ENCODE measurements around the gene EPAS1. TPM values are rescaled to one million over a fixed set of nuclear protein-coding genes. Genes with fewer than 3 reads are reported as not detected.

The EPAS1 gene
- total RNA-seq (2014; rRNA removed; shearing (Covaris generic)), result 22.0 and 23.7 TPM in 2 replicates

DNA sequence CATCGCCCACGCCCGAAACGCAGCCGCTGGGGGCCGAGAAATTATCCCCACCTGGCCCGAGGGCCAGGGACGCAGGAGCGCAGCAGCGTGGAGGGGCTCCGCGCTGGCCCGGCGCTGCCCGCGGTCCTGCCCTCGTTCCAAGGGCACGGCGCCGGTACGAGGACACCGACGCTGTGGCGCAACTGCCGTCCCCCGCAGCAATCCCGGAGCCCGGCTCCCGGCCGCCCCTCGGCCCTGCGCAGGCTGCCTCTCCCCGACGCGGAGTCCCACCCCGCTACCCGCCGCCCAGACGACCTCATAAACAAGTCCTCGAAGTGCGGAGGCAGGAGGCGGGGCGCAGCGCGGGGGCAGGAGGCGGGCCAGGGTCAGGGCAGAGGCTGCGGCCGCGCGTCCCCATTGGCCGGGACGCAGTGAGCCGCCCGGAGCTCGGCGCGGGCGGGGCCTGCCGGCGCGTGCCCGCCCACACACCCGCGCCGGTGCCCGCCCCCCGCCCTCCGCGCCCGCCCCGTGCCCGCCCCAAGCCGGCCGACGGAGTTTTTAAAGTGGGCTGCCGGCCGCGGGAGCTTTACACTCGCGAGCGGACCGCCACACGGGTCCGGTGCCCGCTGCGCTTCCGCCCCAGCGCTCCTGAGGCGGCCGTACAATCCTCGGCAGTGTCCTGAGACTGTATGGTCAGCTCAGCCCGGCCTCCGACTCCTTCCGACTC is at the start of gene EPAS1:
TSS of gene EPAS1 (plus strand) at position 568 of the 706 bp plus-strand sequence. CDS start 505 bp downstream, outside the sequence.
- DNase-seq (ENCODE audit: low read depth), result peak; percentile 76

DNA sequence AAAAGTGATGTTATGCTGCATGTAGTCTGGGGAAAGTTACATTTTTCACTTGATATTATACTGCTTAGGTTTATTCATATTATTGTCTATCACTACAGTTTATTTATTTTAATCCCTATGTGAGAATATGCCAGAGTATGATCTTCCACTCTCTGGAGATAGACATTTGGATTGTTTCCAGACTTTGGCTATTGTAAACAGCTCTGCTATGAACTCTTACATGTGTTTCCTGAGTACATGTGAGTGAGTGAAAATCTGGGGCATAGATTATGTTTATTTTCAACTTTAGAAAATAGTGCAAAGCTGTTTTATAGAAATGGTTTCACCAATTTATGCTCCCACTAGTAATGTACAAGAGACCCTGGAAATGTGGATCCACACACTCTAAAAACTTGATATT is 49.0 kb upstream of the EPAS1 start:
- DNase-seq (ENCODE audit: low read depth), result no peak

DNA sequence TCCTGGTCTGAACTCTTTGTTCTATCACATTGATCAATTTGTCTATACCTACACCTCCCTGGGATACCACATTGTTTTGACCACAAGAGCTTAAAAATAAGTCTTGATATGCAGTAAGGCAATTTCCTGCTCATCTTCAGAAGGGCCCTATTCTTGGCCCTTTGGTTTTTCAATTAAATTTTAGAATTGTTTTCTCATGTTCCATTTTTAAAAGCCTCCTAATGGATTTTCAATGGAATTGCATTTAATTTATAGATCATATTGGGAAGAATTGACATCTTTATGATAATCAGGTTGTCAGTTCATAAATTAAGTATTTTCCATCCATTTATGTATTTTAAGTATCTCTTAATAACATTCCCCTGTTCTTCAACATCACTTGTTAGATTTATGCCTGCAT is 47.6 kb upstream of the EPAS1 start:
- no peak for DNase-seq (ENCODE audit: low read depth)

DNA sequence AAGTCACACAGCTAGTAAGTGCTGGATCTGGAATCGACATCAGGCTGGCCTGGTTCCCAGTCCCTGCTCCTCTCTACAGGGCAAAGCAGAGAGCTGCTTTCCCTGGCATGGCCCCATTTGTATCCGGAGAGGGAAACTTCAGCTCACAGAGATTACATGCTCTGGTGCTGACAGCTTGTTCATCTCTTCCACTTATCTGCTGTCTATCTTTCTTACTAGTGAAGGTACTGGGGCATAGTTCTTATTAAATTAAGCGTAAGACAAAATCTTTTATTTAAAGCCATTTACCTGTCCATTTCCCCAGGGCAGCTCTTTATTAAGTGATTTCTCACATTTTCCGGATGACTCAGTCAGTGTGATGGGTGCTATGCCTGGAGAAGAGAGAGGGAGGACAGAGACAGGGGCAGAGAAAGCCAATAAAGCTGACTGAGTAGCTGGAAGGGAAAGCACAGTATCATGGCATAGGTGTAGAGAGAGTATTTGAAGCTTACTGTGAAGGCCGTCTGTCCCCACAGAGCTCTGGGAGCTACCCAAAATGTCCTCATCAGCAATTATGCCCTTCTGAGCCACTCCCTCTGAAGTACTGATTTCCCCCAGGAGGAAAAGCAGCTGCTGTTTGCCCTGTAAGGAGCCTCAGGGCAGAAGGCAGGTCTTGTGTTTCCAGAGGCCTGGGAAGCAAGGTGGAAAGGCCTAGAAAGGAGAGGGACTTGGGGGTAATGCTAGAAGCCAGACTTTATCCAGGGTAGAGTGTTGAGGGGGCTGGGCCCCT is 44.1 kb upstream of the EPAS1 start:
- DNase-seq (ENCODE audit: low read depth), result peak; percentile 82

DNA sequence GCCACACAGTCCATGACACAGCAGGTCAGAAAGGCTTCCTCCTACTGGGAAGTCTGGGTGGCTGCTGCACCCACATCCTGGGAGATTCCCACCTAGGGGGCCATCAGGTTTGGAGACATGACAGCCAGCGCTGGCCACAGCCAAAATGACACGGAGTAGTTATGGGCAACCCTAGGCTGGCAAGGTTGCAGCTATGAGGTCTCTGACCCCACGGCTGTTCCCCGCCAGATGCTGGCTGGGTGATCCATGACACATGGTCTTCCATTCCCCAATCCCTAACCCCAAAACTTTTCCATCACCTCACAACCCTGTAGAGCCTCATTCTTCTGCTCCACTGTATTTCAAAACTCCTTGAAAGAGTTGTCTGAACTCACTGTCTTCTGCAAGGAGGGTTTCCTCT is 42.7 kb upstream of the EPAS1 start:
- DNase-seq (ENCODE audit: low read depth), result no peak

DNA sequence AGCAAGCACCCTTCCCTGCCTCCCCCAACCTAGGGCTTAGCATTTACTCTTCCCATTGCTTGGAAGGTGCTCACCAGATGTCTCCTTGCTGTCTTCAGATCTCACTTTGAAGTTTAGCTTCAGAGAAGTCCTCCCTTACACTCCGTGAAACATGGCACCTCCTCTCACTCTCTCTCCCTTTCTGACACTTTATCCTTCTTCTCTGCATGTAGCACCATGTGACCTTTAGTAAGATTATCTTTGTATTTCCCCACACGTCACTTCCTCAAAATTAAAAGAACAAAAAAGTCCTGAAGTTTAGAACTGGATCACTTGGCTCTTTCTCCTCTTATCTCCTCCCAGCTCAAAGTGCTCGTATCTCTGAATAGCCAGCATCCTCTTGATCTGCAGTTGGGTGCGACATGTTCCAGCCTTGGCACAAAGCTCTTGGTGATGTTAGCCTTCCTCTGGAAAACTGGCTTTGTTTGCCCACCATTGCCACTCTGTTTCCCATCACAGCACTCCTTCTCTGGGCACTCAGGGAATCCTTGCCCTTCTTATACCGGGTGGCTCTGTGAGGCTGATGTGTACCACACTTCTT is 40.6 kb upstream of the EPAS1 start:
- DNase-seq (ENCODE audit: low read depth), result no peak

DNA sequence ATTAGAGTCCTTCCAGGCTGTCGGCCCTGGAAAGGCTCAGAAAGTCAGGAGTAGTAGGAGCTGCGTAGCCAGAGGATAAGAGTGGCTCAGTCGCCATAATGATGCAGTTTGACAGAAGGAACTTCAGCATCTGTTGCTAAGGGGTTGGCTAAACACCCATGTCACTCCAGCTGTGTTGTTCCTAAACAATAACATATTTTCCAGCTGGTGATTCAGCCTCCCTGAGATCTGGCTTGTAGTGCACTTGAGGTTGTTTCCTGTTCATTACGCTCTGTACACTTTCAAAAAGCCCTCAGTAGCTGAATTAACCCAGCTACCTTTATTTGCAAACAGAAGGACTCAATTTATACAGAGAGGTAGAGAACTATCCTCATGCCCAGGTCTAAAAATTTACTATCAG is 39.7 kb upstream of the EPAS1 start:
- peak; percentile 35 for DNase-seq (ENCODE audit: low read depth)

DNA sequence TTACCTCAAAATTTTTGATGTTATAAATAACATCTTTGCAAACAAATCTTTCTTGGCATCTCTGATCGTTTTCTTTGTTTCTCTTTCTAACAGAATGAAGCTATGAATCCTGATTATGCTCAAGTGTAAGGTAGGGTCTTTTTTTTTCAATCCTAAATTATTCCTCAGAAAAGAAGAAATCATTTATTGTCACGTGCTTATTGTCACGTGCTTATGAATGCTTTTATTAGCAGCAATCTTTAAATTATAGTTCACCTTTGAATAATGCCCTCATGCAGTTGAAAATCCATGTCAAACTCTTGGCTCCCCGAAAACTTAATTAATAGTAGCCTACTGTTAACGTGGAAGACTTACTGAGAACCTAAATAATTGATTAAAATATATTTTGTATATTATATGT is 39.2 kb upstream of the EPAS1 start:
- no peak for DNase-seq (ENCODE audit: low read depth)

DNA sequence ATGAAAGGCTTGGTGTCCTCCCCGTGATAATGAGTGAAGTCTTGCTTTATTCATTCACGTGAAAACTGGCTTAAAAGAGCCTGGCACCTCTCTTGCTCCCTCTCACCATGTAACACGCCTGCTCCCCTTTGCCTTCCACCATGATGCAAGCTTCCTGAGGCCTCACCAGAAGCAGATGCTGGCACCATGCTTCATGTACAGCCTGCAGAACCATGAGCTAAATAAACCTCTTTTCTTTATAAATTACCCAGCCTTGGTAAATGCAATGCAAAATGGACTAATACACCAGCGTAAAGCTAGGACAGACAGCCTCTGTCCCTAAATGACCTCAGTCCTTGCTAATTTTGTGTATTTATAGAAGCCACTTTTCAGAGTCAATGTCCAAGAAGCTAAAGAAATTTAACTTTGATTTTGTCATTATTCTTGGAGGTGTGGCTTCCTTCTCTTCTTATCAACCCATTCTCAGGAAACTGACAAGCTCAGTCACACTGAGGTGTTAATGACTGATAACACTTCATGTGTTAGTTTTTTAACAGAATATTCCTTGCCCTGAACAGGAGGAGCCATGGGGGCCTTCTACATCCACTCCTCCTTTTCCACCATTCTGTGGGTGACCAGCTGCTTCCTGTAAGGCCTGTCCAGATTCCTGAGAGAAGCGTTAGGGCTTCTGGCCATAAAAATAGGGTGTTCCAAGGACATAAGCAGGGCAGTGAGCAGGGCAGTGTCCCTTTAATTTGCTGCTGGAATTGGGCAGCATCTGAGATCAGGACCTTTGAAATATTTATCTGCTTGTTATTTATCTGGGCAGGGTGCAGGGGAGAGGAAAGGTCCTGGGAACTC is 38.0 kb upstream of the EPAS1 start:
- no peak for DNase-seq (ENCODE audit: low read depth)

DNA sequence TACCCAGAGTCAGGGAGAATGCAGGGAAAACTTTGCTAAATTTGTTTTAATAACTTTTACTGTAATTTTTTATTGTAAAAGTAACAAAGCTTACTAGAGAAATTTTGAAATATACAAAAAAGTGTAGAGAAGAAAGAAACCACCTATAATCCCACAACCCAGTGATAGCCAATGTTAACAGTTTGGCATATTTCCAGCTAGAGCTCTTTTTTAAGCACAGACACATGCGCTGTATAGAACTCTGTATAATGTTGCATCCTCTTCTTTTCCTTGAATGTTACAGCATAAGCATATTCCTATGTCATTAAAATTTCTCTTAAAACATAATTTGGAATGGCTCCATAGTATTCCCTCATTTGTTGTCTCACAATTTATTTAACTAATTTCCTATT is 37.4 kb upstream of the EPAS1 start:
- no peak for DNase-seq (ENCODE audit: low read depth)

DNA sequence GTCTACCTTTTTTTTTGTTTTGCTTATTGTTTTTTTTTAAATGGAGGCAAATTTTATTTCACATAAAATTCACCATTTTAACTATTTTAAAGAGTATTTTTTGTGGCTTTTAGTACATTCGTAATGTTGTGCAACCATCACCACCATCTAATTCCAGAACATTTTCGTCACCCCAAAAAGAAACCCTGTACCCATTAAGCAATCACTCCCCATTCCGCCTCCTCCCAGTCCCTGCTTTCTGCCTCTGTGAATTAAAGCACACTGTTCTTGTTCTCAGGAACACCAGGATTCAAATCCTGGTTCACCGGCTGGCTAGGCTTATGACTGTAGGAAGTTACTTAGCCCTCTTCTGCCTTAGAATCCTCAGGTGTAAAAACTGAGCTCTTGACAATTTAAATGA is 36.9 kb upstream of the EPAS1 start:
- DNase-seq (ENCODE audit: low read depth), result no peak

DNA sequence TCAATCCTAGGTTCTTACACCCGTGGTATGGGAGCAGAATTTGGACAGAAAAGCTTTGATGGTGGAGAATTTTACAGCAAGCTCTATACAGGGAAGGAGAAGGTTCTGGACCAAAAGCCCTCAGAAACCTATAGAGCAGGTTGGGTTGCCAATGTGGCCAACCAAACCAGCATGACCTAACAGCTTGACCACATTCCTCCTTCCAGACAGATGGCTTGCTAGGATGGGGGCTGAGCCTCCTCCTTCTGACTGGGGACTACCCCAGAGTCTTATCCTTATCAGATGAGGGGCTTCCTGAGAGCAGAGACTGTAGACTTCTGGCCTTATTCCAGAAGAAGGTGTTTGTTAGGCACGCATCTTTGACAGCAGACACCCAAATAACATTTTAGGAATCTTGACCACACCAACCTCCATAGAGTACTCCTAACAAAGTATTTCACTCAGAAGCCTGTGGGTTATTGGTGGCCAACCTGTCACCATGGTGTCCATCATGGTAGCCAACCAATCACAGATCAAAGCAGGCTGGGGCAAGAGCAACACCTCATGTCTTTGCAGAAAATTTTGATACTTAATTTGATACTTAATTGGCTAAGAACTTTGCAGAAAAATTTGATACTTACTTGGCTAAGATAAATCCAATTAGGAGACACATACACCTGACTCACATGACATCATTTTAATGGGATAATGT is 34.8 kb upstream of the EPAS1 start:
- no peak for DNase-seq (ENCODE audit: low read depth)

DNA sequence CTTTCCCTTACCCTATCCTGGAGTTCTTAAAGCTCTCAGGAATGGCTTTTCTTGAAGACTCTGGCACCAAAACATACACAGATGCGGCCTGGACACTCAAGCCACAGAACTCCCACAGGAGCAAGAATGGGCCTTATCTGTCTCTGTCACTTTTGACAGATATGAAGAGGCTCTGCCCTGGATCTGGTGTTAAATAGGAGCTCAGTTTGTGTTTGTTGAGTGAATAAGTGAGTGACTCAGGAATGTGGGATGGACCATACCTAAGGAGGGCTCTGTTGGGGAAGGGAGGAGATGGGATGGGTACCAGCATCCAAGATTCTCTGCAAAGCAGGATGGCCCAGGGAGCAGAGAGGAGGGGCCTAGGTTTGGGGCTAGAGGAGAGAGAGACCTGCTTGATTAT is 33.9 kb upstream of the EPAS1 start:
- DNase-seq (ENCODE audit: low read depth), result no peak

DNA sequence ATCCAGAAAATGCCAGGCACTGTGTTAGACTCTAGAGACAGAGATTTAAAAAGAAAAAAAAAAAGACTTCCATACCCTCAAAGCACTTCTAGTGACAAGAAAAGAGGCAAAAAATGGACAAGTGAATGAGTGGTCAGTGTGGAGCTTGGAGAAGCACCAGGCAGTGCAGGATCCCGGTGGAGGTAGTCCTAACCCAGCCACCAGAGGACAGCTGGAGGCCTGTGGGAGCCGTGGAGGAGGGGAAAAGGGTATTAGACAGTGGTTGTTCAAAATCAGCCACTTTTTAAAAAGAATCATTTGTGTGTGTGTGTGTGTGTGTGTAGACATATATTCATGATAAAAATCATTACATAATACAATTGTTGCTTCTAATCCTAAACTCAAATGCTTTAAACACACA is 32.8 kb upstream of the EPAS1 start:
- no peak for DNase-seq (ENCODE audit: low read depth)

DNA sequence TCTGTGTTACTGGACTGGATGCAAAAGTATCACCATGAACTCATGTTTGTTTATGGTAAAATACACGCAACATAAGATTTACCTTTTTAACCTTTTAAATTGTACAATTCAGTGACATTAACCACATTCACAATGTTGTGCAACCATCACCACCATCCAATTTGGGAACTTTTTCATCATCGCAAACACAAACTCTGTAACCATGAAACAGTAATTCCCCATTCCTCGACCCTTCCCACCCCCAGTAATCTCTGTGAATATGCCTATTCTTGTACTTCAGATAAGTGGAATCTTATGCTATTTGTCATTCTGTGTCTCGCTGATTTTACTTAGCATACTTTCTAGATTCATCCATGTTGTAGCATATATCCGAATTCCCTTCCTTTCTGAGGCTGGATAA is 31.1 kb upstream of the EPAS1 start:
- DNase-seq (ENCODE audit: low read depth), result no peak

DNA sequence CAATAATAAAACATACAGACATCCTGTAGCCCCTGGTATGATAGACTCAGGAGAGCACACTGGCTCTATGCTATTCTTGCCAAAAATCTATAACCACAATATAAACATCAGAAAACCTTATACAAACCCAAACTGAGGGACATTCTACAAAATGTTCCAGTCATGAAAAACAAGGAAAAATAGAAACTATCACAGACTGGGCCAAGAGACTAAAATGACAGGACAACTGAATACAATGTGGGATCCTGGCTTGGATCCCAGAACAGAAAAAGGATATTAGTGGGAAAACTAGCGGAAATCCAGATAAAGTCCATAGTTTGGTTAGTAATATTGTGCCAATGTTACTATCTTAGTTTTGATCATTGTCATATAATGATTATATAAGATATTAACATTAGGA is 29.6 kb upstream of the EPAS1 start:
- DNase-seq (ENCODE audit: low read depth), result peak; percentile 31

DNA sequence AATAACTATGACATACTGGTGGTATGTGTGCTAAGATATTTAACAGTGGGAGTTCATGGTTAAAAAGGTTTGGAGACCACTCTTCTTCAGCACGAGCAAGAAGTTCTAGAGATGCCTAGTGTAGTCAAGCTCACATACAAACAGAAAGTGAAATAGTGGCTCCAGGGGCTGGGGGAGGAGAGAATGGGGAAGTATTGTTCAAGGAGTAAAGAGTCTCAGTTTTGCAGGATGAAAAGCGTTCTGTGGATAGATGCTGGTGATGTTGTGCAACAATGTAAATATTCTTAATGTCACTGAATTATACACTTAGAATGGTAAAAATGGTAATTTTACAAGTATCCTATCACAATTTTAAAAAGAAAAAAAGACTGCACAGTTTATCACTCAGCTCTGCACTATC is 29.0 kb upstream of the EPAS1 start:
- DNase-seq (ENCODE audit: low read depth), result no peak

DNA sequence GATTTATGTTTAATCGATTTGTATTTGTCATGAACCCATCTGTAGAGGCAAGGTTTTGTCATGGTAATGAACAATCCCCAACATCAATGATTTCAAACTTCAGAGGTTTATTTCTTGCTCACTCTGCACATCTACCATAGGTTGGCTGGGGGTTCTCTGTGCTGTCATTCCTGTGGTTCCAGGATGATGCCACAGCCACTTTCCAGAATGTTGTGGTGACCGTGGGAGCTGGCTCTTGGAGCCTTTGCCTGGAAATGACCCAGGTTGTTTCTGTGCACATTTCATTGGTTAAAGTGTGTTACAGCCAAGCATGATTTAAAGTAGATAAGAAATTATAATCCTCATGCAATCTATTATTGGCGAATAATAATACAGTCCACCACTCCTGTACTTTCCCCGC is 28.2 kb upstream of the EPAS1 start:
- DNase-seq (ENCODE audit: low read depth), result peak; percentile 87

DNA sequence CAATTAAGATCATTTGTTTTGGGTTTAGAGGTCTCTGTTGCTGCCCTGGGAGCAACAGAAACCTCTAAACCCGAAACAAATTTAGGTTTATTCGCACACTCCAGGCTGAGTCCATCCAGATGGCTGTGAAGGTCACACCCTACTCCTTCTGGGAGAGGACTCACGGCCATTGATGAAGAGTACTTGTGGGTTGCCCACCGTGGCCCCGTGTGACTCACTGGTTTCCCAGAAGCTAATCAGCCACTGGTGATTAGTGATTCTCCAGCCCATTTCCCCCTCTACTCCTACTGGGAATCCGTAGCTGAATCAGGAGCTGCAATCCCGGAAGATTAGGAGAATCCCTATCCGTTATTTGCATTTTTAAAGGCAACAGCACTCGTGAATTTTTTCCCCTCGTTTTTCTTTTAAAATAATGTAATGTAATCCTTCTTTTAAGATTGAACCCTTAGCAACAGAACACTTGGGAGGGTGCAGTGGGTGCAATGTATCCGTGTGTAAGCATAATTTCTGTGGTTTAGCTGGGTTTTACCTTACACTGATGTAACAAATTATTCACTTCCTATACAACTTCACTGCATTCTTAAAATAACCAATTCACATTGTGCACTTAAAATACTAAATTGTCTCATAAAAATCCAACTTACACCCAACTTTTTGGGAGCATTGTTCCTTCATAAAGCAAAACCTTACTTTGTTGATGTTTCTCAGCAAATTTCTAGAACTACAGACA is 27.5 kb upstream of the EPAS1 start:
- DNase-seq (ENCODE audit: low read depth), result peak; percentile 47

DNA sequence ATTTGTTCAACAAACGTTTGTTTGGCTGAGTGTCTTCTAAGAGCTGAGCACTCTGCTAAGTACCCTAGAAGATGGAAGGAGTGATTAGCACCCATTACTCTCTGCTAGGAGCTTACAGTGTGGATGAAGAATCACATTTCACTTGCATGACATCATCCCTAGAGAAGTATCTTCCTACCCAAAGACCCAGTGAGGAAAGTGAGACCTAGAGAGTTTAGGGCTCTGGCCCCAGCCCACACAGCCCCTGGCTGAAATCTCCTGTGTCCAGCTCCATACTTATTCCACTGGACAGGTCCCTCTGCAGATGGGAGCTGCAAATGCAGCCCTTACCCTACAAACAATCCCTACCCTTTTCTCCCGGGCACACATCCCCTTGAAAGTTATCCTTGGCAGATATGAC is 26.8 kb upstream of the EPAS1 start:
- peak; percentile 51 for DNase-seq (ENCODE audit: low read depth)

Data from M059J (cell line).